Stimulated activated CD8-positive, alpha-beta memory T cell treated with anti-CD3 and anti-CD28 coated beads, Interleukin-2, amount 100 ng/mL, for 48 hours (primary cell): ENCODE data around the gene GRPR.
"Not testable (repeated sequence)": the region's sequence is repeated elsewhere in the genome, so short reads cannot be mapped to it uniquely, and the experiment has no call there.

ENCODE experiments used
- DNase-seq, 2 donors: peaks; one replicate each; pipeline ENCODE4 v3.0.0-alpha.2; 2020; ENCODE audit warnings: low read depth in 2 of 2

The GRPR gene

GRCh38 chrX:16177260-16177659 is 53.9 kb downstream of the GRPR start:
- DNase-seq, result no peak

GRCh38 chrX:16183843-16184242 is 60.5 kb downstream of the GRPR start:
- not testable (repeated sequence) for DNase-seq

GRCh38 chrX:16185725-16186136 is 62.4 kb downstream of the GRPR start:
- no peak for DNase-seq

- no peak for DNase-seq
Observed at GRCh38 chrX:16186380-16187007, 63.1 kb downstream of the GRPR start.

- DNase-seq, result no peak
Observed at GRCh38 chrX:16187024-16187760, 63.8 kb downstream of the GRPR start.

GRCh38 chrX:16188687-16189086 is 65.3 kb downstream of the GRPR start:
- no peak for DNase-seq

GRCh38 chrX:16191605-16192004 is 68.2 kb downstream of the GRPR start:
- no peak for DNase-seq

GRCh38 chrX:16196829-16197228 is 73.5 kb downstream of the GRPR start:
- DNase-seq, result no peak

- DNase-seq, result no peak
Observed at GRCh38 chrX:16199343-16199742, 76.0 kb downstream of the GRPR start.

- DNase-seq, result no peak
Observed at GRCh38 chrX:16202943-16203342, 79.6 kb downstream of the GRPR start.
